SK-N-SH (cell line): ENCODE measurements around the gene SMURF1. TPM values are rescaled to one million over a fixed set of nuclear protein-coding genes. Genes with fewer than 3 reads are reported as not detected.

Source experiments
- CTCF ChIA-PET: fragments of 300-600, 350-600 bp; formaldehyde crosslinking; extraction: SDS; loops from one replicate; lab custom pipeline; 2021; lab: Yijun Ruan, JAX
- POLR2A ChIA-PET: fragments of 350-600 bp; sonication (Branson Sonifier 250); formaldehyde crosslinking; extraction: SDS; loops from one replicate; lab custom pipeline; 2020; ENCODE audit warnings: antibody characterized with exemption, inconsistent platforms; lab: Yijun Ruan, JAX
- DNase-seq: peaks from one replicate; pipeline ENCODE4 v3.0.0; 2012
- H2AFZ ChIP-seq: fragments of 200-600 bp; sonication (generic); 2 replicates; pipeline ENCODE4 v1.8.1; 2016; ENCODE audit warnings: antibody characterized with exemption, mild to moderate bottlenecking, low read depth
- H3F3A ChIP-seq: fragments of 200-600 bp; sonication (generic); replicated peaks from 2 replicates; pipeline ENCODE3; 2016; ENCODE audit warnings: antibody characterized with exemption, mild to moderate bottlenecking; ENCODE audit not compliant: insufficient read depth
- H3K27ac ChIP-seq, 2 experiments: fragments of 200-500 bp in 1 of 2; fragments of 200-600 bp in 1 of 2; sonication (Bioruptor generic) in 1 of 2; sonication (generic), shearing (Covaris generic) in 1 of 2; 2 replicates each; pipeline versions ENCODE4 v1.5.1 to v1.6.1; 2014 to 2016; ENCODE audit warnings: low read depth in 2 of 2, inconsistent platforms in 1 of 2, low read length in 1 of 2, mild to moderate bottlenecking in 1 of 2, mixed read lengths in 1 of 2
- H3K27me3 ChIP-seq: fragments of 200-600 bp; sonication (generic), shearing (Covaris generic); 2 replicates; pipeline ENCODE4 v1.6.1; 2016; ENCODE audit warnings: mixed run types; ENCODE audit not compliant: insufficient read depth
- H3K36me3 ChIP-seq, 2 experiments: fragments of 200-500 bp in 1 of 2; fragments of 200-600 bp in 1 of 2; sonication (Bioruptor generic) in 1 of 2; sonication (generic) in 1 of 2; replicated peaks in 1 of 2; 2 replicates each; pipeline versions ENCODE3 to v1.5.1; 2014 to 2016; ENCODE audit warnings: low read length in 1 of 2, mild to moderate bottlenecking in 1 of 2; ENCODE audit not compliant: insufficient read depth in 2 of 2, control insufficient read depth in 1 of 2
- H3K4me1 ChIP-seq, 2 experiments: fragments of 200-500 bp in 1 of 2; fragments of 200-600 bp in 1 of 2; sonication (Bioruptor generic) in 1 of 2; sonication (generic), shearing (Covaris generic) in 1 of 2; 2 replicates each; pipeline versions ENCODE4 v1.5.1 to v1.6.1; 2014 to 2016; ENCODE audit warnings: low read depth in 1 of 2, low read length in 1 of 2, mixed run types in 1 of 2; ENCODE audit not compliant: insufficient read depth in 2 of 2, control insufficient read depth in 1 of 2
- H3K4me2 ChIP-seq: fragments of 200-600 bp; sonication (generic), shearing (Covaris generic); 2 replicates; pipeline ENCODE4 v1.6.1; 2017; ENCODE audit warnings: mixed run types
- H3K4me3 ChIP-seq, 2 experiments: fragments of 200-500 bp in 1 of 2; fragments of 200-600 bp in 1 of 2; sonication (Bioruptor generic) in 1 of 2; sonication (generic), shearing (Covaris generic) in 1 of 2; 2 replicates each; pipeline versions ENCODE4 v1.5.1 to v1.8.1; 2014 to 2016; ENCODE audit warnings: low read depth in 2 of 2, inconsistent platforms in 1 of 2, low read length in 1 of 2, mild to moderate bottlenecking in 1 of 2, mixed read lengths in 1 of 2, moderate library complexity in 1 of 2
- H3K79me2 ChIP-seq: fragments of 200-600 bp; sonication (generic); 2 replicates; pipeline ENCODE4 v1.8.1; 2017; ENCODE audit warnings: mild to moderate bottlenecking; ENCODE audit not compliant: insufficient read depth
- H3K9ac ChIP-seq: fragments of 200-600 bp; sonication (generic); 2 replicates; pipeline ENCODE4 v1.6.1; 2017; ENCODE audit warnings: mixed run types
- H3K9me2 ChIP-seq: fragments of 200-600 bp; sonication (generic); 2 replicates; pipeline ENCODE4 v1.6.1; 2017; ENCODE audit warnings: mixed run types
- H3K9me3 ChIP-seq: fragments of 200-600 bp; sonication (generic); 2 replicates; pipeline ENCODE4 v1.6.1; 2017; ENCODE audit warnings: mixed run types, mild to moderate bottlenecking, moderate library complexity
- H4K20me1 ChIP-seq: fragments of 200-600 bp; sonication (generic); 2 replicates; pipeline ENCODE4 v1.6.1; 2017; ENCODE audit warnings: mild to moderate bottlenecking, mixed run types; ENCODE audit not compliant: insufficient read depth
- CHD2 ChIP-seq: fragments of 150-350 bp; IDR thresholded peaks from 2 replicates; pipeline ENCODE4 v1.6.1; 2018; ENCODE audit warnings: low read length; ENCODE audit not compliant: partially characterized antibody
- EP300 ChIP-seq, 2 experiments: IDR thresholded peaks; 2 replicates each; pipeline versions ENCODE4 v1.4.0 to v1.6.1; 2012; ENCODE audit warnings: borderline replicate concordance in 1 of 2, low read depth in 1 of 2, low read length in 1 of 2
- JUND ChIP-seq: IDR thresholded peaks from 2 replicates; pipeline ENCODE4 v1.4.0; 2012
- NFIC ChIP-seq: IDR thresholded peaks from 2 replicates; pipeline ENCODE4 v1.4.0; 2012; ENCODE audit warnings: borderline replicate concordance
- POLR2AphosphoS5 ChIP-seq: IDR thresholded peaks from 2 replicates; pipeline ENCODE4 v1.6.1; 2012; ENCODE audit warnings: low read depth, low read length
- RCOR1 ChIP-seq: fragments of 150-350 bp; IDR thresholded peaks from 2 replicates; pipeline ENCODE4 v1.6.1; 2017; ENCODE audit warnings: antibody characterized with exemption, low read length
- RFX5 ChIP-seq: IDR thresholded peaks from 2 replicates; pipeline ENCODE4 v1.6.1; 2012; ENCODE audit warnings: mild to moderate bottlenecking, improper control_type of control experiment, low read length
- RXRA ChIP-seq: IDR thresholded peaks from 2 replicates; pipeline ENCODE4 v1.4.0; 2012; ENCODE audit warnings: low read depth, mild to moderate bottlenecking, borderline replicate concordance
- SIN3A ChIP-seq: IDR thresholded peaks from 2 replicates; pipeline ENCODE4 v1.6.1; 2012; ENCODE audit warnings: low read depth, mild to moderate bottlenecking, low read length, moderate library complexity, borderline replicate concordance
- TAF1 ChIP-seq: IDR thresholded peaks from 2 replicates; pipeline ENCODE4 v1.6.1; 2012; ENCODE audit warnings: low read depth, mild to moderate bottlenecking, low read length, moderate library complexity, borderline replicate concordance
- TCF12 ChIP-seq: IDR thresholded peaks from 2 replicates; pipeline ENCODE4 v1.4.0; 2012
- YY1 ChIP-seq: IDR thresholded peaks from 2 replicates; pipeline ENCODE4 v1.4.0; 2012; ENCODE audit warnings: low read depth, mild to moderate bottlenecking
- WGBS: methylation state at CpG from one replicate; pipeline ENCODE4 v1.1.6; 2017; ENCODE audit warnings: low lambda C conversion rate; 5-methylcytosine and 5-hydroxymethylcytosine counted together
- polyA plus RNA-seq, 3 experiments: library from polyadenylated mRNA; depleted of rRNA; stranded (reverse); fragments of >200 nt; gene quantifications; 2 replicates each; pipeline ENCODE4 v1.2.3, GENCODE V29; 2012
- TF ChIP-seq, protein P1 (sequence below): IDR thresholded peaks from 2 replicates; pipeline ENCODE4 v1.4.0; 2012; ENCODE audit warnings: low read depth, borderline replicate concordance
- TF ChIP-seq, protein P2 (sequence below): IDR thresholded peaks from 2 replicates; pipeline ENCODE4 v1.6.1; 2012; ENCODE audit warnings: mild to moderate bottlenecking, low read depth, low read length, moderate library complexity

Gene SMURF1
- polyA plus RNA-seq, 1 of the 3 experiments (the other 2 are of a cell fraction) = 12.9 TPM

DNA sequence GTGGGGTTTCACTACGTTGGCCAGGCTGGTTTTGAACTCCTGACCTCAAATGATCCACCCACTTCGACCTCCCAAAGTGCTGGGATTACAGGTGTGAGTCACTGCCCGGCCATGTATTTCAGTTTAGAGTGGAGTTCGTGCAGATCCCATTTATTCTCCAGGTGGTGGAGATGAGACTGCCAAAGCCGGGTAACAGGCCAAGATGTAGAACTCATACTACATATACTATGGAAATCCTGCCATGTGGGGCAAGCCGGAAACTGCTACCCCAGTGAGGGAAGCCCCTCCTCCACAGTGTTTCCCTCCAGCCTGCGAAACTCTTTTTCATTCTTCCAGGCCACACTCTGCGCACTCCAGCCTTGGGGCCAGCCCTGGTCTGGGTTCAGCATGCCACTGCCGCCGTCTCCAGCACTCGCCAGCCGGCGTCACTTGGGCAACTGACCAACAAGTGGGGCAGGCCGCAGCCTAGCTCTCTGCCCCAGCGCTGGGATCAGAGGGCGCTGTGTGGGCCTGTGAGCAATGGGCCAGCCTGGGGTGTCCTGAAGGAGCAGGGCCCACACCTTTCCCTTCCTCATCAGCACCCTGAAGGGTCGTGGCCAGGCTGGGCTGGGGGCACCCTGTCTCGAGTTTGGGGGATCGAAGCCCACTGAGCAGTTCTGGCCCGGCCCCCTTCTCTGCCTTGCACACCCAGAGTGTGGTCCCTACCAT lies 143.6 kb downstream of the SMURF1 start:
- Histone ChIP-seq H3K27me3 (no peaks in the 10 kb centered on the region), H3K36me3 (peaks cover 49 to 89% of the 10 kb centered on the region in 2 experiments), H3K9me2 (no peaks in the 10 kb centered on the region), H4K20me1 (no peaks in the 10 kb centered on the region), H3K4me3 (no peak overlapping the region), H3K9ac (no peak overlapping the region), H3K27ac (no peak overlapping the region)
- no peak for TF ChIP-seq RXRA
- no peak for TF ChIP-seq CHD2
- TF ChIP-seq SIN3A = no peak
- TF ChIP-seq RFX5 = no peak
- TF ChIP-seq EP300 (IDR thresholded peaks at IDR 0.05; ENCODE audit: borderline replicate concordance in 1 of 2, low read depth in 1 of 2, low read length in 1 of 2) = no peak
- TF ChIP-seq TCF12 = no peak
- TF ChIP-seq POLR2AphosphoS5 = no peak
- TF ChIP-seq, protein P1, sequence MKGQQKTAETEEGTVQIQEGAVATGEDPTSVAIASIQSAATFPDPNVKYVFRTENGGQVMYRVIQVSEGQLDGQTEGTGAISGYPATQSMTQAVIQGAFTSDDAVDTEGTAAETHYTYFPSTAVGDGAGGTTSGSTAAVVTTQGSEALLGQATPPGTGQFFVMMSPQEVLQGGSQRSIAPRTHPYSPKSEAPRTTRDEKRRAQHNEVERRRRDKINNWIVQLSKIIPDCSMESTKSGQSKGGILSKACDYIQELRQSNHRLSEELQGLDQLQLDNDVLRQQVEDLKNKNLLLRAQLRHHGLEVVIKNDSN = no peak
- TF ChIP-seq RCOR1 = no peak
- TF ChIP-seq YY1 = no peak
- TF ChIP-seq, protein P2, sequence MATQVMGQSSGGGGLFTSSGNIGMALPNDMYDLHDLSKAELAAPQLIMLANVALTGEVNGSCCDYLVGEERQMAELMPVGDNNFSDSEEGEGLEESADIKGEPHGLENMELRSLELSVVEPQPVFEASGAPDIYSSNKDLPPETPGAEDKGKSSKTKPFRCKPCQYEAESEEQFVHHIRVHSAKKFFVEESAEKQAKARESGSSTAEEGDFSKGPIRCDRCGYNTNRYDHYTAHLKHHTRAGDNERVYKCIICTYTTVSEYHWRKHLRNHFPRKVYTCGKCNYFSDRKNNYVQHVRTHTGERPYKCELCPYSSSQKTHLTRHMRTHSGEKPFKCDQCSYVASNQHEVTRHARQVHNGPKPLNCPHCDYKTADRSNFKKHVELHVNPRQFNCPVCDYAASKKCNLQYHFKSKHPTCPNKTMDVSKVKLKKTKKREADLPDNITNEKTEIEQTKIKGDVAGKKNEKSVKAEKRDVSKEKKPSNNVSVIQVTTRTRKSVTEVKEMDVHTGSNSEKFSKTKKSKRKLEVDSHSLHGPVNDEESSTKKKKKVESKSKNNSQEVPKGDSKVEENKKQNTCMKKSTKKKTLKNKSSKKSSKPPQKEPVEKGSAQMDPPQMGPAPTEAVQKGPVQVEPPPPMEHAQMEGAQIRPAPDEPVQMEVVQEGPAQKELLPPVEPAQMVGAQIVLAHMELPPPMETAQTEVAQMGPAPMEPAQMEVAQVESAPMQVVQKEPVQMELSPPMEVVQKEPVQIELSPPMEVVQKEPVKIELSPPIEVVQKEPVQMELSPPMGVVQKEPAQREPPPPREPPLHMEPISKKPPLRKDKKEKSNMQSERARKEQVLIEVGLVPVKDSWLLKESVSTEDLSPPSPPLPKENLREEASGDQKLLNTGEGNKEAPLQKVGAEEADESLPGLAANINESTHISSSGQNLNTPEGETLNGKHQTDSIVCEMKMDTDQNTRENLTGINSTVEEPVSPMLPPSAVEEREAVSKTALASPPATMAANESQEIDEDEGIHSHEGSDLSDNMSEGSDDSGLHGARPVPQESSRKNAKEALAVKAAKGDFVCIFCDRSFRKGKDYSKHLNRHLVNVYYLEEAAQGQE = no peak
- TF ChIP-seq TAF1 = no peak
- TF ChIP-seq JUND = no peak
- no peak for TF ChIP-seq NFIC
- TF ChIP-seq, all 33 proteins: peak for 0
- Histone ChIP-seq H3K9me3 (no peaks in the 10 kb centered on the region), H3K4me1 (peaks cover 0 to 2% of the 10 kb centered on the region in 2 experiments; a peak in 1 of 4 replicates), H3K4me2 (no peak overlapping the region), H2AFZ (no peak overlapping the region), H3K79me2 (no peaks in the 10 kb centered on the region), H3F3A (peaks cover 4% of the 10 kb centered on the region)
- ChIA-PET CTCF (interaction anchor here (1.3 kb wide), 1 partner anchor 22 kb away, joined by 3 read pairs; no protein-coding TSS in a partner anchor), POLR2A (no interaction called here)
- DNase-seq = no peak
- 95% methylated on average over 19 of the region's 20 CpGs for WGBS
